ENCODE data around the gene TJP1. TPM values are rescaled to one million over a fixed set of nuclear protein-coding genes. Genes with fewer than 3 reads are reported as not detected.

The TJP1 gene
- total RNA-seq (2022; extraction: Qiagen RNA extraction): 56.8 to 78.8 TPM (median 66.1 TPM) in 5 replicates

GRCh38 chr15:29822100-29822683 lies at the start of gene TJP1:
Gene TJP1 (minus strand): TSS chr15:29822468. CDS start chr15:29822028, 440 bp downstream.

